NCI-H1930 (cell line): ENCODE results near the gene PDK1.

Source experiments
- DNase-seq, 2 experiments: peaks; one replicate each; lab custom pipeline; 2025; lab: John Stamatoyannopoulos, UW

The PDK1 gene

GRCh38 chr2:172597176-172597842 is 41.4 kb downstream of the PDK1 start:
- no peak for DNase-seq

GRCh38 chr2:172599947-172600346 is 44.1 kb downstream of the PDK1 start:
- DNase-seq = no peak

- no peak for DNase-seq
Measured at GRCh38 chr2:172600557-172601008, 44.7 kb downstream of the PDK1 start.

- DNase-seq = no peak
Measured at GRCh38 chr2:172606285-172606684, 50.4 kb downstream of the PDK1 start.

- peak in 1 of 2 experiments; percentile 5 for DNase-seq
Measured at GRCh38 chr2:172607379-172607928, 51.6 kb downstream of the PDK1 start.

- no peak for DNase-seq
Measured at GRCh38 chr2:172609488-172609887, 53.6 kb downstream of the PDK1 start.

GRCh38 chr2:172612051-172612450 is 56.2 kb downstream of the PDK1 start:
- no peak for DNase-seq

GRCh38 chr2:172613040-172613439 is 57.1 kb downstream of the PDK1 start:
- no peak for DNase-seq

GRCh38 chr2:172613615-172614231 is 57.8 kb downstream of the PDK1 start:
- no peak for DNase-seq

GRCh38 chr2:172614932-172615331 is 59.0 kb downstream of the PDK1 start:
- no peak for DNase-seq

- no peak for DNase-seq
Measured at GRCh38 chr2:172615727-172616261, 59.9 kb downstream of the PDK1 start.

GRCh38 chr2:172617115-172617514 is 61.2 kb downstream of the PDK1 start:
- no peak for DNase-seq

GRCh38 chr2:172623249-172623965 is 67.5 kb downstream of the PDK1 start:
- no peak for DNase-seq

- DNase-seq = no peak
Measured at GRCh38 chr2:172624996-172625395, 69.1 kb downstream of the PDK1 start.

GRCh38 chr2:172627181-172627580 is 71.3 kb downstream of the PDK1 start:
- no peak for DNase-seq

- DNase-seq = no peak
Measured at GRCh38 chr2:172628085-172628484, 72.2 kb downstream of the PDK1 start.

- DNase-seq = no peak
Measured at GRCh38 chr2:172629586-172629985, 73.7 kb downstream of the PDK1 start.

- no peak for DNase-seq
Measured at GRCh38 chr2:172630181-172630580, 74.3 kb downstream of the PDK1 start.

- no peak for DNase-seq
Measured at GRCh38 chr2:172634477-172634876, 78.6 kb downstream of the PDK1 start.

- DNase-seq = no peak
Measured at GRCh38 chr2:172635548-172635947, 79.7 kb downstream of the PDK1 start.

- DNase-seq = no peak
Measured at GRCh38 chr2:172639256-172639655, 83.4 kb downstream of the PDK1 start.

- DNase-seq = no peak
Measured at GRCh38 chr2:172639823-172640222, 83.9 kb downstream of the PDK1 start.

GRCh38 chr2:172640389-172640788 is 84.5 kb downstream of the PDK1 start:
- no peak for DNase-seq
